Caco-2 (cell line): ENCODE measurements around the gene ERICH6. TPM values are rescaled to one million over a fixed set of nuclear protein-coding genes. Genes with fewer than 3 reads are reported as not detected.

Source experiments
- BruUV-seq: library from RNA; stranded (reverse); fragments of 400-500 nt; replicated peaks from 2 replicates; lab custom pipeline; 2021; lab: Mats Ljungman, UMichigan
- CTCF ChIA-PET: fragments of 300-600 bp; sonication (Branson Sonifier 250); formaldehyde crosslinking; loops from one replicate; lab custom pipeline; 2022; ENCODE audit warnings: antibody characterized with exemption; lab: Charles Lee
- POLR2A ChIA-PET: fragments of 300-600 bp; sonication (Branson Sonifier 250); formaldehyde crosslinking; loops from one replicate; lab custom pipeline; 2022; ENCODE audit warnings: antibody characterized with exemption; lab: Charles Lee
- DNase-seq, 2 experiments: peaks; one replicate each; pipeline versions ENCODE4 v3.0.0 to v3.0.0-alpha.2; 2020 to 2022
- H3K27me3 ChIP-seq: replicated peaks from 2 replicates; pipeline ENCODE4 v1.6.0; 2011; ENCODE audit warnings: low read length; ENCODE audit not compliant: control insufficient read depth, insufficient read depth
- H3K36me3 ChIP-seq: 2 replicates; pipeline ENCODE4 v1.5.1; 2011; ENCODE audit warnings: low read length; ENCODE audit not compliant: control insufficient read depth, insufficient read depth
- H3K4me1 ChIP-seq: fragments of 250-450 bp; sonication (Bioruptor Pico); 2 replicates; pipeline ENCODE4 v1.5.1; 2020; ENCODE audit warnings: mild to moderate bottlenecking
- H3K4me3 ChIP-seq: 2 replicates; pipeline ENCODE4 v1.5.1; 2011; ENCODE audit warnings: low read depth, mild to moderate bottlenecking, control low read depth, low read length
- H3K9me3 ChIP-seq: fragments of 250-450 bp; sonication (Bioruptor Pico); 2 replicates; pipeline ENCODE4 v1.5.1; 2020; ENCODE audit warnings: mild to moderate bottlenecking, moderate library complexity
- H3K27ac Mint-ChIP-seq: one replicate; pipeline ENCODE4 v1.8.0; 2022; ENCODE audit warnings: mixed read lengths; ENCODE audit not compliant: unreplicated experiment
- H3K27me3 Mint-ChIP-seq: one replicate; pipeline ENCODE4 v1.8.0; 2022; ENCODE audit warnings: mixed read lengths; ENCODE audit not compliant: insufficient read depth, unreplicated experiment
- H3K36me3 Mint-ChIP-seq: one replicate; pipeline ENCODE4 v1.8.0; 2022; ENCODE audit warnings: mild to moderate bottlenecking, mixed read lengths; ENCODE audit not compliant: insufficient read depth, unreplicated experiment
- H3K4me1 Mint-ChIP-seq: one replicate; pipeline ENCODE4 v1.8.0; 2022; ENCODE audit warnings: low read depth, mixed read lengths; ENCODE audit not compliant: unreplicated experiment
- H3K4me3 Mint-ChIP-seq: one replicate; pipeline ENCODE4 v1.8.0; 2022; ENCODE audit warnings: mild to moderate bottlenecking, moderate library complexity, mixed read lengths; ENCODE audit not compliant: unreplicated experiment
- H3K9me3 Mint-ChIP-seq: one replicate; pipeline ENCODE4 v1.8.0; 2022; ENCODE audit warnings: mixed read lengths; ENCODE audit not compliant: unreplicated experiment
- CTCF ChIP-seq, 2 experiments: fragments of 200-600 bp in 1 of 2; IDR thresholded peaks; 1 replicate in 1 of 2; 2 replicates in 1 of 2; pipeline versions ENCODE4 v1.5.1 to v1.8.0; 2011 to 2022; ENCODE audit warnings: antibody characterized with exemption in 1 of 2, control low read depth in 1 of 2, inconsistent platforms in 1 of 2, low read depth in 1 of 2, low read length in 1 of 2, mild to moderate bottlenecking in 1 of 2, moderate library complexity in 1 of 2; ENCODE audit not compliant: insufficient read depth in 1 of 2, severe bottlenecking in 1 of 2, unreplicated experiment in 1 of 2
- intact Hi-C: fragments of 100-400 bp; cut with micrococcal nuclease; formaldehyde crosslinking; loops from one replicate; pipeline ENCODE4 v1.10.0; 2022; ENCODE audit not compliant: unreplicated experiment
- total RNA-seq: library from RNA; stranded (reverse); gene quantifications from 2 replicates; pipeline ENCODE4 v1.2.3, GENCODE V29; 2022

Gene ERICH6
- total RNA-seq, 1 experiment from 2014 or later, result not detected

- peaks cover 23% of the 10 kb centered on the region for H3K4me1 Mint-ChIP-seq
- no TSS peak for BruUV-seq
- H3K27me3 Mint-ChIP-seq, result no peaks in the 10 kb centered on the region
- Histone ChIP-seq H3K4me3 (no peak overlapping the region), H3K27me3 (no peaks in the 10 kb centered on the region), H3K36me3 (no peaks in the 10 kb centered on the region), H3K4me1 (peaks cover 41% of the 10 kb centered on the region), H3K9me3 (no peaks in the 10 kb centered on the region)
- DNase-seq, result no peak
- no peak overlapping the region for H3K27ac Mint-ChIP-seq
- no peaks in the 10 kb centered on the region for H3K9me3 Mint-ChIP-seq
- ChIA-PET POLR2A (no interaction called here), CTCF (no interaction called here)
- intact Hi-C loops, result no loop called here
- no peak for TF ChIP-seq CTCF (IDR thresholded peaks at IDR 0.05; ENCODE audit: insufficient read depth in 1 of 2, low read depth in 1 of 2, low read length in 1 of 2, severe bottlenecking in 1 of 2, unreplicated experiment in 1 of 2)
- no peak overlapping the region for H3K4me3 Mint-ChIP-seq
- H3K36me3 Mint-ChIP-seq, result peaks cover 21% of the 10 kb centered on the region
Measured at GRCh38 chr3:150739200-150739863, 35.6 kb upstream of the ERICH6 start.

DNA sequence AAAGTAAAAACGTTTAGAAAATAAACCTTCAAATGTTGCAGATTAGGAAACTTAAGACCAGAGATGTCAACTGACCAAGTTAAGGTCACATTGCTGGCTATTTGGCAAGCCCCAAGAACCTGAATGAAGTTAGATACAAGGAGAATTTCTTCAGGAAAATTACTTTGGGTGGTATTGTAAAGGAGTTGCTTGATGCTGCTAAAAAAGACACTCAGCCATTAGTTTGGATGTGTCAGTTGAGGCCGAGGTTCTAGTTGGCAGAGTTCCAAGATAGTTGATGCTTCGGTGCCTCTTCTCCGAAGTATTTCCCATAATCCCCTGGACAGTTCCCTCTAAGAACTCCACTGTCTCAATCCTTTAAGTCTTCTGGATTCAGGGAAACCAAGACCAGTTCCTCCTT lies 35.0 kb upstream of the ERICH6 start:
- Histone ChIP-seq H3K4me1 (peaks cover 41% of the 10 kb centered on the region), H3K27me3 (no peaks in the 10 kb centered on the region), H3K9me3 (no peaks in the 10 kb centered on the region), H3K36me3 (no peaks in the 10 kb centered on the region), H3K4me3 (no peak overlapping the region)
- ChIA-PET POLR2A (no interaction called here), CTCF (no interaction called here)
- no peak overlapping the region for H3K4me3 Mint-ChIP-seq
- no peak for TF ChIP-seq CTCF (IDR thresholded peaks at IDR 0.05; ENCODE audit: insufficient read depth in 1 of 2, low read depth in 1 of 2, low read length in 1 of 2, severe bottlenecking in 1 of 2, unreplicated experiment in 1 of 2)
- intact Hi-C loops, result no loop called here
- H3K9me3 Mint-ChIP-seq, result no peaks in the 10 kb centered on the region
- H3K27ac Mint-ChIP-seq, result no peak overlapping the region
- BruUV-seq, result no TSS peak
- H3K4me1 Mint-ChIP-seq, result peaks cover 28% of the 10 kb centered on the region
- H3K27me3 Mint-ChIP-seq, result no peaks in the 10 kb centered on the region
- peaks cover 21% of the 10 kb centered on the region for H3K36me3 Mint-ChIP-seq
- DNase-seq, result no peak

DNA sequence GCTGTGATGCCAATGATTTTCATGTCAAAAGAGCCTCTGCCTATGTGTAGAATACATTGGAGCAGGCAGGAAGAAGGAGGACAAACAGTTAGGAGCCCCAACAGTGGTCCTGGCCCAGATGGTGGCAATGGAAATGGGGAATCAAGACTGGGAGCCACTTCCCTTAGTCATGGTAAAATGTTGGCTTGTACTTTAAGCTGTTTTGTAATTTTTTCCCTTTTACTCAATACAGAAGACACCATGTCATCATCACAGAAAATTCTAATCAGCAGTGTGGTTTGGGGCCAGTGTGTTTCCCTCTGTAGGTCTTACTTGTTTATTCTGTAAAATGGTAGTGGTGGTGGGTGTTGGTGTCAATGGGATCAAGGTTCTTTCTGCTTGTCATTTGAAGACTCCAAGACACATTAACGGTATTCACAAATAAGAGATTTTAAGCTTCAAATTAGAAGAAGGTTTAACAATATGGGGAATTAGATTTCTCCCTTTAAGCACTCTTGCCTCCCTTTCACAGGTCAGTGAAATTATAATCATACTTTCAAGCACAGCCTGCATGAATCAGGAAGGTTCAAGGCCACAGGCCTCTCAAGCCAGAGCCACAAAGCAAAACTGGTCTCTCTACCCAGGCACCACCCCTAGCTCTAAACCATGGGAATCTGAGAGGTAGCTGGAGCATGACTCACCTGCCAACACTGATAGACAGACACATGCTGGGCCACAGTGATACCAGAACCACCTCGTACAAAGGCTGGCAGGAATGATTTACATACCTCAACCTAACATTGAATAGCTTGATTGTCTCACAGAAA lies 34.4 kb upstream of the ERICH6 start:
- TF ChIP-seq CTCF (IDR thresholded peaks at IDR 0.05; ENCODE audit: insufficient read depth in 1 of 2, low read depth in 1 of 2, low read length in 1 of 2, severe bottlenecking in 1 of 2, unreplicated experiment in 1 of 2), result no peak
- intact Hi-C loops, result loop anchor here (1.0 kb wide), 2 partner anchors 13 to 25 kb away; partner anchors contain the start of gene SIAH2
- H3K36me3 Mint-ChIP-seq, result peaks cover 21% of the 10 kb centered on the region
- no peaks in the 10 kb centered on the region for H3K9me3 ChIP-seq
- peak overlapping the region; percentile 56 for H3K27ac Mint-ChIP-seq
- H3K4me3 Mint-ChIP-seq, result no peak overlapping the region
- no peaks in the 10 kb centered on the region for H3K9me3 Mint-ChIP-seq
- H3K4me1 ChIP-seq, result peaks cover 41% of the 10 kb centered on the region
- H3K4me3 ChIP-seq, result no peak overlapping the region
- no peaks in the 10 kb centered on the region for H3K27me3 ChIP-seq
- H3K36me3 ChIP-seq, result no peaks in the 10 kb centered on the region
- H3K27me3 Mint-ChIP-seq, result no peaks in the 10 kb centered on the region
- H3K4me1 Mint-ChIP-seq, result peaks cover 33% of the 10 kb centered on the region
- POLR2A ChIA-PET, result no interaction called here
- no TSS peak for BruUV-seq
- no peak for DNase-seq
- CTCF ChIA-PET, result no interaction called here
